ENCODE results near the gene DNAJC11.
"Not testable (repeated sequence)": the region's sequence is repeated elsewhere in the genome, so short reads cannot be mapped to it uniquely, and the experiment has no call there.

DNAJC11 gene, protein sequence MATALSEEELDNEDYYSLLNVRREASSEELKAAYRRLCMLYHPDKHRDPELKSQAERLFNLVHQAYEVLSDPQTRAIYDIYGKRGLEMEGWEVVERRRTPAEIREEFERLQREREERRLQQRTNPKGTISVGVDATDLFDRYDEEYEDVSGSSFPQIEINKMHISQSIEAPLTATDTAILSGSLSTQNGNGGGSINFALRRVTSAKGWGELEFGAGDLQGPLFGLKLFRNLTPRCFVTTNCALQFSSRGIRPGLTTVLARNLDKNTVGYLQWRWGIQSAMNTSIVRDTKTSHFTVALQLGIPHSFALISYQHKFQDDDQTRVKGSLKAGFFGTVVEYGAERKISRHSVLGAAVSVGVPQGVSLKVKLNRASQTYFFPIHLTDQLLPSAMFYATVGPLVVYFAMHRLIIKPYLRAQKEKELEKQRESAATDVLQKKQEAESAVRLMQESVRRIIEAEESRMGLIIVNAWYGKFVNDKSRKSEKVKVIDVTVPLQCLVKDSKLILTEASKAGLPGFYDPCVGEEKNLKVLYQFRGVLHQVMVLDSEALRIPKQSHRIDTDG

DNA sequence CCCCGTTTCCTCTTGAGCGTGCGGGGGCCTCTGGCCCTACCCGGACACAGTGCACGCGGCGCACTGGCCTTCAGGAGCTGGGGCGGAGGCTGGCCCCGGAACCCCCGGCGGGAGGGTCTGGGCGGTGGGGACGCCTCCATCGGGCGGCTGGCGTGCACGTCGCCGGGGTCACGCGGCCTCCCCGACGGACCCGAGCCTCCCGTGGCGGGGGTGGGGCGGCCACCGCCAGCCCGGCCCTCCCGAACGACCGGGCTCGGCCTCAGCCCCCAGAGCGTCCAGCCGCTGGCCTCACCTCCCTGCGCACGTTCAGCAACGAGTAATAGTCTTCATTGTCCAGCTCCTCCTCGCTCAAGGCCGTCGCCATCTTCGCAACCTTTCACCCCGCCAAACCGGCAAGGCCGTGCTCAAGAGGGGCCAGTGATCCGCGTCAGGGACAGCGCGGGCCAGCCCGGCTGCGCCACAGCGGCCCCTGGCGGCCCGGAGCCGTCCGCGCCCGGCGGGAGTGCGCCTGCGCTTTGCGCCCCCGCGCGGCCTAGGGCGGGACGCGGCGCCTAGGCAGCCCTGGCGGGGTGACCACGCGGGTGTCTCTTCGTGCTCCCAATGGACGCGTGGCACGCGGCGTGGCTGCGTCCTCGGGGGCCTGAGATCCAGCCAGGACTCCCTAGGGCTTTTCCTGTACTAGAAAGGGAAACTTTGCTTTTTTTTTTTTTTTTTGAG is at the start of gene DNAJC11:
TSS of gene DNAJC11 (minus strand) at position 380 of the 717 bp plus-strand sequence. CDS start at position 364, 16 bp downstream.
- DNase-seq (ENCODE audit: low read depth): peak; percentile 74

DNA sequence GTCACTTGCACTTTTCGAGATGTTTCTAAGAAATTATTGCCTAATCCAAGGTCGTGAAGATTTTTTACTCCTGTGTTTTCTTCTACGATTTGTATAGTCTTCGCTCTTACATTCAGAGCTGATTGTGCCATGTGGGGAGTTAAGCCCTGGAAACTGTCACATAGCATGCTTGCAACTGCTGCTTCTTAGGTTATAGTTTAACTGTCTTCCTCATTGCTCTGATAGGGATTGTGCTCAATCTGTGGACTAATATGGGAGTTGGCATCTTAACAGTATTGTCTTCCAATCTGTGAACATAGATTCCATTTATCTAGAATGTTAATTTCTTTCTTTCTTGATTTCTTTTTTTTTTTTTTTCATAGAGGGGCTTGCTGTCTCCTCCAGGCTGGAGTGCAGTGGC is 48.9 kb upstream of the DNAJC11 start:
- no peak for DNase-seq (ENCODE audit: low read depth)

DNA sequence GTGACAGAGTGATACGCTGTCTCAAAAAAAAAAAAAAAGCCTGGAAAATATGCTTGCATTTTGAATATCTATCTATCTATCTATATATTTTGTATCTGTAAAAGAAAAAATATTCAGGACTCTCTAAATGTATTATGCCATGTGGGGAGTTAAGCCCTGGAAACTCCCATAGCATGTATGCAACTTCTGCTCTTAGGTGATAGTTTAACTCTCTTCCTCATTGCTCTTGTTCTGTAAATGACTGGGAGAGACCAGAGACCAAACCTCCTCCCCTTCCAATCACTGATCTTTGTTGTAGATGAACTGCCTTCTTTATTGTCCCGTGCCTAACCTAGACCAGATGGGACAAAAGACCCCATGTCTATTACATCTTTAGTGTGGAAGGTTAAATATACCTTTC is 46.1 kb upstream of the DNAJC11 start:
- DNase-seq (ENCODE audit: low read depth): no peak

DNA sequence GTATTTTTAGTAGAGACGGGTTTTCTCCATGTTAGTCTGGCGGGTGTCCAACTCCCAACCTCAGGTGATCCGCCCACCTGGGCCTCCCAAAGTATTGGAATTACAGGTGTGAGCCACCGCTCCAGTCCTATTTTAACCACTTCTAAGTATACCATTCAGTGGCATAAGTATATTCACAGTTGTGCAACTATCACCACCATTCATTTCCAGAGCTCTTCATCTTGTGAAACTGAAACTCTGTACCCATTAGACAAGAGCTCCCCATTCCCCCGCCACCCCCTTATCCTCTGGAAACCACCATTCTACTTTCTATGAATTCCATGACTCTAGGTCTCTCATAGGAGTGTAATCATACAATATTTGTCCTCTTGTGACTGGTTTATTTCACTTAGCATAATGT is 43.5 kb upstream of the DNAJC11 start:
- DNase-seq (ENCODE audit: low read depth): no peak

DNA sequence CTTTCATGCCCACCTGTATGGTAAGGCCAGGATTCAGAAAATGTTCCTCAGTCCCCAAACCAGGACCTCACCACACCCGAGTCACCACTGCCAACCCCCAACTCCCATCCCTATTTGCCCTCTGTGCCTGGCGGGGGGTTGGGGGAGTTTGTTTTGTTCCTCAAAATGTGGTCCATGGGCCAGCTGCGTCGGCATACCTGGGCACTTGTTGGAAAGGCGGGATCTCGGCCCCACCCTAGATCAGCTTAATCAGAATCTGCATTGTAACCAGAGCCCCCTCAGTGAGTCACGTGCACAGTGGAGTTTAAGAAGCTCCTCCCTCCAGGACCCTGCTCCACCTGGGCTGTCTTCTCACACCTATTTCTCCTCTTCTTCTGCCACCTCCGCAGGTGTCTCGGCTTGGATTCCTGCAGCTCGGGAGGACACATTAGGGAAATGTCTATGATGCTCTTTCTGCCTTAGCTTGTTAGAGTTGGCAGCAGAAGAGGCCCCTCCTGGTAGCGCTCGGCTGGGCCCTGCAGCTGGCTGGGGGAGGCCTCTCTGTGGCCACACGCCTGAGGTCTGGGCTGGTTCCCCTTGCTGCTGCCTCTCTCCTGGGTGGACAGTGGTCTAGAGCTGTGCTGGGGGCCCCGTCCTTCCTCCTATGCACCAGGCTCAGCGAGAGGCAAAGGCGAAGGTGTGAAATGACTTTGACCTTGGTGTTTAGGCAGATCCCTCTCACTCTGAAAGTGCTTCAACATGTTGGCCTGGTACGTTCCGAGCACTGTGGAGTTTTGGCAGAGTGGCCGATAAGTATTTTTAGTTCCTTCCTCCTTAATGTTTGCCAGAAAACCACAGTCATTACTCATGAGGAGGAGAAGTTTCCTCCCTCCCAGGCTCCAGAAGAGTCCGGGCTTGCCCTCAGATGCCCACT is 41.8 kb upstream of the DNAJC11 start:
- peak; percentile 80 for DNase-seq (ENCODE audit: low read depth)

DNA sequence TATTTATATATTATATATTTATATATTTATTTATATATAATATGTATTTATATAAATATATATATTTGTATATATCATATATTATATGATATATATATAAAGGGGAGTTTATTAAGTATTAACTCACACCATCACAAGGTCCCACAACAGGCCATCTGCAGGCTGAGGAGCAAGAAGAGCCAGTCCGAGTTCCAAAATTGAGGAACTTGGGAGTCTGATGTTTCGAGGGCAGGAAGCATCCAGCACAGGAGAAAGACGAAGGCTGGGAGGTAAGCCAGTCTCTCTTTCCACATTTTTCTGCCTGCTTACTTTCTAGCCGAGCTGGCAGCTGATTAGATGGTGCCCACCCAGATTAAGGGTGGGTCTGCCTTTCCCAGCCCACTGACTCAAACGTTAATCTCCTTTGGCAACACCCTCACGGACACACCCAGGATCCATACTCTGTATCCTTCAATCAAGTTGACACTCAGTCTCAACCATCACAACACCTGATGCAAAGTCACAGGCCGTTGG is 41.1 kb upstream of the DNAJC11 start:
- not testable (repeated sequence) for DNase-seq (ENCODE audit: low read depth)

DNA sequence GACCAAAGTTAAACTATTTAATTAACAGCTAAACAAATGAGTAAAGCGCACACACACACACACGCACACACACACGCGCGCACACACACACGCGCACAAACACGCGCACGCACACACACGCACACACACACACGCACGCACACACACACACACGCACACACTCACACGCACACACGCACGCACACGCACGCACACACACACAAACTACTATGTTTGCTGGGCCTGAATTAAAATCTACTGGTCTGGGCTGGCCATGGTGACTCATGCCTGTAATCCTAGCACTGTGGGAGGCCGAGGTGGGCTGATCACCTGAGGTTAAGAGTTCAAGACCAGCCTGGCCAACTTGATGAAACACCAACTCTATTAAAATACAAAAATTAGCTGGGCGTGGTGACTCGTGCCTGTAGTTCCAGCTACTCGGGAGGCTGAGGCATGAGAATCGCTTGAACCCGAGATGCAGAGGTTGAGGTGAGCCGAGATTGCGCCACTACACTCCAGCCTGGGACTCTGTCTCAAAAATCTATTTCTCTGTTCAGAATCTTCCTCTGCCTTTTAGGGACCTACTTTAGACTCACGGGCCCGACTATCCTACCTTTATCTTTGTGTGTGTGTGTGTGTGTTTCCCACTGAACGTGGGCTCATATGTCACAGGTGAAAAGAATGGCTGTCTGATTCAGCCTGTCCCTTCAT is 37.5 kb upstream of the DNAJC11 start:
- no peak for DNase-seq (ENCODE audit: low read depth)

DNA sequence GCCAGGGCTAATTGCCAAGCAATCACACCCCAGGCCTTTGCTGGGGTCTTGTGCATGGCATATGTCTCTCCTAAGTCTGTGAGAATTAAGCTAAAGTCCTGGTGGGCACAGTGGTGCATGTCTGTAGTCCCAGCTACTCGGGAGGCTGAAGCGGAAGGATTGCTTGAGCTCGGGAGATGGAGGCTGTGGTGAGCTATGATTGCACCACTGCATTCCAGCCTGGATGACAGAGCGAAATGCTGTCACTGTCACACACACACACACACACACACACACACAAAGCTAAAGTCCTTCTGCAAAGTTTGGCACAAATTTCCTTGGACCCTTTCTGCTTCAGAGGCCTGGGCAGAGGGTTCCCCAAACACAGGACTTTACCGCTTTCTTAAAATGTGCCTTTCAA is 31.3 kb upstream of the DNAJC11 start:
- DNase-seq (ENCODE audit: low read depth): no peak

DNA sequence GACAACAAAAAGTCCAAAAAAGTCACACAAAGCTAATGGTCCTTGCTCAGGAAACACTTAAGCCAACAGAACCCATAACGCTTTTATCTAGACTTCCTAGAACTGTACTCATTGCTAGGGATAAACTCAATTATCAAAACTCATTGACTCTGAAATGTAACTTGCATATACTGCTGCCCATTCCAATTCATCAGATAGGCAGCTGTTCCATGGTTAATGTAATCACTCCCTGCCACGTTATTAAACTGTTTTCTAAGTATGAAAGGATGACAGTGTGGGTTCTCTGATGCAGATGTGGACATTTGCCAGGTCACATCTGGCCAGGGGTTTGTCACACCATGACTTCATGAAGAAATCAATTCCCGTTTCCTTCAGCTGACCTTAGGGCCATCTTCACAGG is 30.3 kb upstream of the DNAJC11 start:
- no peak for DNase-seq (ENCODE audit: low read depth)

DNA sequence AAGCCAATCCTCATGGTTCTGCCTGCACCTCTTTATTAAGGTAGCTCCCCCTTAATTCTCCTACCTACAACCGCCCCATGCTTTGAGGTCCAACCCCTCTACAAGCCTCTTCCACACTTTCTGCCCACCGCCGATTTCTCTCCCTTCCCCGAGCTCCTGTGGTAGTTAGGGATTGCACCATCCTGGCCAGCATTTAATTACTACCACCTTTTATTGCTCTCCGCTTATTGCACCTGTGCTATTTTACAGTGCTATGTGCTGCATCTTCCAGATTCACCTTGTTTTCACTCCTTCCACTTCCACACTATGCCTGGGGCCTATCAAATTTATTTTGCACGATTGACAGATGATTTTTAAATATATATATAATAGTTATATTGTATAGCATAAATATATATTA is 29.3 kb upstream of the DNAJC11 start:
- DNase-seq (ENCODE audit: low read depth): no peak

DNA sequence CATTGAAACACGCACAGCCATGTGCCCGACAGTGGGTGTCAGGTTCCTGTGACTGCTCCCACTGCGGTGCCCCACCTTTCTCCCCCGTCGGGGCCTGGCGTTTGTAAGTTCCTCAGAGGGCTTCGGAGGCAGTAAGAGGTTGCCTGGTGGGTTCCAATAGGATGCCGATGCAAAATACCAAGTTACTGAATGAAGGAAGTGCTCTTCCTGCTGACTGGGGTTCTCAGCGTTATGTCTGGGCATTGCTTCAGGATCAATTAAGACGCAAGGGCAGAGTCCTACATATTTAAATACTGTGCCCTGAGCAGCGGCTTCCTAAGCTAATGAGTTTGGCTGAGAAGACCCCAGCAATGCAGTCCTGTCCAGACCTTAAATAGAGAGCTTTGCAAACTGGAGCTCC is 28.9 kb upstream of the DNAJC11 start:
- no peak for DNase-seq (ENCODE audit: low read depth)

DNA sequence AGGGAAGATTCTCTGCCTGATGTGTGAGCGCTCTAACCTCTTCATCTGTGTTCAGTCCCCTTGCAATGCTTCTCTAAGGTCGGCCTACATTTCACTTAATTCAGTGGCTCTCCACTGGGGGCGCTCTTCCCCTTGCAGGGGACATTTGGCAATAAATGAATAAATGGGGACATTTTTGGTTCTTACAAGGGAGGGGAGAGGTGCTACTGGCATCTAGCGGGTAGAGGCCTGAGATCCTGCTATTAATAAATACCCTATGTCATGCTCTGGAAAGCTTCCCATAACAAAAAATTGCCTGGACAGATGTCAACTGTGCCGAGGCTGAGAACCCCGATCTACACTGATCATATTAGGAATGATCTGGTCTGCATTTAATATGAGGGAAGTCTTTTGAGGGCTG is 25.9 kb upstream of the DNAJC11 start:
- DNase-seq (ENCODE audit: low read depth): no peak

DNA sequence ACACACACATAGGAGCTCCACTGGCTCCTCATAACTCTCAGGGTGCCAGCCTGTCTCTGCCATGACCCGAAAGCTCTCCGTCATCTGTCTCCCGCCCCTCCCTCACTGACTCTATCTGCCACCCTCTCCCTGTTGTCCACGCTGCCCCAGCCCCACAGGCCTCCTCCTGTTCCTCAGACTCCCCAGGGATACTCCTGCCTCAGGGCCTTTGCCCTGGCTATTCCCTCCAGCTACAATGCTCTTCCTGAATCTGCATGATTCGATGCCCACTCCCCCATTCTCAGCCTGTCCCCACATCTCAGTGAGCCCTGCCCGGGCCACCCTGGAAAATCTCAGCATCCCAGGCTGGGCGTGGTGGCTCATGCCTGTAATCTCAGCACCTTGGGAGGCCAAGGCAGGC is 24.6 kb upstream of the DNAJC11 start:
- no peak for DNase-seq (ENCODE audit: low read depth)

DNA sequence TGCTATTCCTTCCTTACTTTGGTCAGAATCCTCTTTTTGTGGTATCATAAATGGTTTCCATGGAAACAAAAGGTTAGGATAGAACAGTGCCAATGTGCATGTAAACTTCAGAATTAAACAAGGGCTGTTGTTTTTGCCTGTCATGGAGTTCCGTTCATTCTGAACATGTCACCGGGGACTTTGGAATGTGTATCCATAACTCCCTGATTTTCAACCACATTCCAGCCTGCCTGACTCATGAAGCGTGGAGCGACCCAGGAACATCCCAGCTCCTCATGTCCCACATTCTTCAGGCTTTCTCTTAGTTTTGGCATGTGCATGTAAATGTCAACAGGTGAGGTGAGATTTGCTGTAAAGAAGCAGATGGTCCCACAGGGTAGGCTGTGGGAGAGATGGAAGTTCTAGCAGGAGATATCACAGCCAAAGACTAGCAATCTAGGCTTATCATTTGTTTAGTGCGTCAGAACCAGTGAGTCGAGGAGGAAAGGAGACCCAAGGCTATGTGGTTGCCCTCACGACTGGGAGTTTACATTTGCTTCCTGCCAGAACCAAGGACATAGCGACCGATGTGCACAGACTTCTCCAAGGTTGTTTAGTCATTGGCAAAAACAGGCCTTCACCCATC is 23.0 kb upstream of the DNAJC11 start:
- peak; percentile 54 for DNase-seq (ENCODE audit: low read depth)

DNA sequence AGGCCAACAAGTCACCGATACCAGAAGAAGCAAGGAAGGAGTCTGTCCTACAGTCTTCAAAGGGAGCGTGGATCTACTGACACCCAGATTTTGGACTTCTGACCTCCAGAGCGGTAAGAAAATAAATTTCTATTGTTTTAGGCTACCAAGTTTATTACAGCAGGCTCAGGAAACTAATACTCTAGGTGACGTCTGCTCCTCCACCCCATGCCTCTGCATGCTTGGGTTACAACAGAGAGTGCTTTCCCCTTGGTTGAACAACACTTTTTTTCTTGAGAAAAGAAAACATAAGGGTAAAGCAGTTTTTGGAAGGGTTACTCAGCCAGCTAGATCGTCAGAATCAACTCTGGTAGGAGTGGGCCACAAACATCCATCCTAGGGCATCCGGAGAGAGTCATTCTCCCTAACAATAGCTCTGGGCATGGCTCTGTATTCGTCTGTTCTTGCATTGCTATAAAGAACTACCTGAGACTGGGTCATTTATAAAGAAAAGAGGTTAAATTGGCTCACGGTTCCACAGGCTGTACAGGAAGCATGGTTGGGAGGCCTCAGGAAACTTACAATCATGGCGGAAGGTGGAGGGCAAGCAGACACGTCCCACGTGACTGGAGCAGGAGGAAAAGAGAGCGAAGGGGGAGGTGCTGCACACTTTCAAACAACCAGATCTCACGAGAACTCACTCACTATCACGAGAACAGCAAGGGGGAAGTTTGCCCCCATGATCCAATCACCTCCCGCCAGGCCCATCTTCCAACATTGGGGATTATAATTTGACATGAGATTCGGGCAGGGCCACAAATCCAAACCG is 22.2 kb upstream of the DNAJC11 start:
- no peak for DNase-seq (ENCODE audit: low read depth)

DNA sequence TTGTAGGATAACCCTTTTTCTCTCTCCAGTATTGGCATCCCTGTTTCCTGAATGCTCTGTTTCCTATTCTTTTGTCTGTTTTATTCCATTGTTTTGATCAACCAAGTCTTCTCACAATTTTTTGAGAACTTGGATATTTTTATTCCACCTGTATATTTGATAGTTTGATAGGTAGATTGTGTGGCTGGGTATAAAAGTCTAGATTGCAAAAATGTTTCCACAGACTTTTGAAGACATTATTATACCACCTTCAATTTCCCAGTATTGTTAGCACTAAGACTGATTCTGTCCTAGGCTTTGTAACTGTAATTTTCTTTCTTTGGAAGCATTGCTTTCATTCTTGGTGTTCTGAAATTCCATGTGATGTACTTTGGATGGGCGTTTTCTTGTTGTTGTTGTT is 9.6 kb upstream of the DNAJC11 start:
- DNase-seq (ENCODE audit: low read depth): no peak

DNA sequence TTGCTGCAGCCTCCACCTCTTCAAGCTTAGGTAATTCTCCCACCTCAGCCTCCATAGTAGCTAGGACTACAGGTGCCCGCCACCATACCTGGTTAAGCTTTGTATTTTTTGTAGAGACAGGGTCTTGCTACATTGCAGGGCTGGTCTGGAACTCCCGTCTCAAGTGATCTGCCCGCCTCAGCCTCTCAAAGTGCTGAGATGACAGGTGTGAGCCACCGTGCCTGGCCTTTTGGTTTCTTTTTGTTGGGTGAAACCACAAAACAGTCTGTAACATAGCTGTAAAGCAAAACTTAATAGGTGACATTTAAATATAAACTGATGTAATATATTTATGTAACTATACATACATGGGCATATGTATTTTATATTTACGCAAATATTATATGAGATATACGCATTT is 3.1 kb upstream of the DNAJC11 start:
- no peak for DNase-seq (ENCODE audit: low read depth)

DNA sequence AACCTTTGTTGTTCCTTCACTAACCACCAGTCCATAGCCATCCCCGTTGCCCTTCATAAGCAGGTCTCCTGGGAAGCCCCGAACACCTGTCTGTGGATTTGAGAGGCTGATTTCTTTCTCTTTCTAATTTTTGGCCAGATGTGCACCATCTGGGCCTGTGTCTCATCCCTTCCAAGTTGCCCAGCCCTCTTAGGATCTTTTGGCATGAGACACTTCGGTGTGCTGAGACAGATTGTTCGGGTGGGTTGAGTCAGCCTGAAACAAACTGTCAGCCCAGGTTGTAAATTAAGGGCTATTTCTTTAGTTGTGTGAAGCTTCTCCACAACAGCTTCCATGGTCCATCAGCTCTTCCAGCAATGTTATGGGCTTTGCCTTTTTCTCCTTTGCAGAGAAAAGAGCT is 1.4 kb upstream of the DNAJC11 start:
- peak; percentile 52 for DNase-seq (ENCODE audit: low read depth)

DNA sequence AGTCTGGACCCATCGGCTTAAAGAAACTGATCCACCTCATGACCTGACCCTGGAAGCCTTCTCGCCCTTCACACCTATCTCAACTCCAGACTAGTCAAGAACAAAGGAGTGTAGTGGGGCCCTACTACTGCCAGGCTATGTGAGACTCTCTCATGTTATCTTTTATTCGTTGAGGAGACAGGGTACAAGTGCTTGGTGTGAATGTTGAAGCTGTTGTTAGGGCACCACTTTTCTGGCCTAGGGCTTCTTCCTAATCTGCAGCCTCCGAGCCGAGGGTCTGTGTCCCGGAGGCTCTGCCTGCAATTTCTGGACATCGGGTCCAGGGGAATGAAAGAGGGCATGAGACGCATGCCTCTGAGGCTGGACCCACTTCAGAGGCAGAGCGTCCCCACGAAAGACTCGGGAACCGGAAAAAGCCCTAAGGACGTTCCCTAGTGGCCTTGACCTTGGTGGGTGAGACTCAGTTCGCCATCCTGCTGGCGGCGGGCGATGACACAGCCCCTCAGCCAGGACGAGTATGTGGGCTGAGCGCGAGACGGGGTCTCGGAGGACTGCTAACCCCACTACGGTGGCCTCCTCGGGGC is 671 bp downstream of the DNAJC11 start:
- no peak for DNase-seq (ENCODE audit: low read depth)

DNA sequence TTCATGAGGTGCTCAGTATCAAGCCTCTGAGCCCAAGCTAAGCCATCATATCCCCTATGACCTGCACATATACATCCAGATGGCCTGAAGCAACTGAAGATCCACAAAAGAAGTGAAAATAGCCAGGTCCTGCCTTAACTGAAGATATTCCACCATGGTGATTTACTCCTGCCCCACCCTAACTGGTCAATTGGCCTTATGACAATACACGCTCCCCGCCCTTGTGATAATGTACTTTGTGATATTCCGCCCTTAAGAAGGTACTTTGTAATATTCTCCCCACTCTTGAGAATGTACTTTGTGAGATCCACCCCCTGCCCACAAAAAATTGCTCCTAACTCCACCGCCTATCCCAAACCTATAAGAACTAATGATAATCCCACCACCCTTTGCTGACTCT is 1.7 kb downstream of the DNAJC11 start:
- not testable (repeated sequence) for DNase-seq (ENCODE audit: low read depth)

All from GM04504 (cell line).